Spleen (tissue), 7 donors: ENCODE data around the gene PITPNB.

Source experiments
- CTCF ChIP-seq, 11 experiments: fragments of 200-600 bp in 7 of 11; fragments of 450-650 bp in 4 of 11; sonication (generic) in 4 of 11; IDR thresholded peaks in 8 of 11; conservative IDR thresholded peaks in 3 of 11; 1 replicate in 7 of 11; 2 replicates in 4 of 11; pipeline versions ENCODE4 v1.4.0 to v1.8.0; 2016 to 2021; ENCODE audit warnings: antibody characterized with exemption in 11 of 11, inconsistent platforms in 4 of 11, mild to moderate bottlenecking in 1 of 11
- POLR2A ChIP-seq, 3 donors: fragments of 450-650 bp; IDR thresholded peaks; one replicate each; pipeline ENCODE4 v1.5.1; 2017; ENCODE audit warnings: antibody characterized with exemption in 3 of 3, mild to moderate bottlenecking in 1 of 3
- donor health status: DM: no; HTN: no; CAD: no; lungs with moderate emphysema.
- donor health status: DM: no; HTN: no; CAD: no.
- donor health status: DM: no; HTN: no; CAD: no.

DNA sequence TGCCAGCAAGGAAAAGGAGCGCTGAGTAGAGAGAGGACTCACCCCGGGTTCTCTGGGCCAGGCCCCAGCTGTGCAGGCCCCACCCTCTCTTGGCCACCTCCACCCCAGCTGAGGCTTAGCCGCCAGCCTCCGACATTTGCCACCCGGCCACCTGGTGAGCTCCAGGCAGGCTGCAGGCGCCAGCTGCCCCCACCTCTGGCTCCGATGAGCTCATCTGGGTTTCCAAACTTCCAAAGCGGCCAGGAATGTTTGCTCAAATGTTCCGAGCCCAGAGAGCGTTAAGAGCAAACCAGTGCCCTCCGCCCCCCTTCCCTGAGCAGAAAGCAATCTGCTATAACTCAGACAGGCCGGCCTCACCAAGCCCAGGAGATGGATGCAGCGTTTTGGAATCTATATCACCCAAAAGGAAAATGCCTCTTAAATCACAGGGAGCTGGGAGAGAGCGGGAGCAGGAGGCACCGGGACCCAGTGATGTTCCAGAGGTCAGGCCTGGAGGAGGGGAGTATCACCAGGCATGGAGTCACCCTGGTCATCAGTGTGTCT lies 108.4 kb downstream of the PITPNB start:
- TF ChIP-seq CTCF (IDR thresholded peaks at IDR 0.05 in 8 of 11, conservative IDR thresholded peaks at IDR 0.05 in 3 of 11) (no peak), POLR2A (IDR thresholded peaks at IDR 0.05) (no peak)
